Measurements from ENCODE around the gene CDO1.
"Not testable (repeated sequence)": the region's sequence is repeated elsewhere in the genome, so short reads cannot be mapped to it uniquely, and the experiment has no call there.

The CDO1 gene

DNA sequence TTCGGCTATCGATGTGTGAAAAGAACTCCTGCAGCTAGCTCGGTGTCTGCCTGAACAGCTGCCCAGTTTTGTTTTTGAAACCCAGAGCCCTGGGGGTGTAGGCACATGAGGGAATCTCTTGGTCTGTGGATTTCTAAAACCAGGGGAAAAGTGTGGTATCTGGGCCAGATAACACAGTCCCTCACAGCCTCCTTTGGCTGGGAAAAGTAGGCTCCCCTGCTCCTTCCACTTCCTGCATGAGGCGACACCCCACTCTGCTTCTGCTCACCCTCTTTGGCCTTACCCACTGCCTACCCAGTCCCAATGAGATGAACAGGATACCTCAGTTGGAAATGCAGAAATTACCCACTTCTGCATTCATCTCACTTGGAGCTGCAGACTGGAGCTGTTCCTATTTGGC, 9.5 kb upstream of the CDO1 start:
- DNase-seq, result no peak

GRCh38 chr5:115824983-115825382, 8.5 kb upstream of the CDO1 start:
- not testable (repeated sequence) for DNase-seq

- DNase-seq, result no peak
Measured at GRCh38 chr5:115820846-115821245, 4.4 kb upstream of the CDO1 start.

- DNase-seq, result no peak
Measured at GRCh38 chr5:115818821-115819220, 2.4 kb upstream of the CDO1 start.

DNA sequence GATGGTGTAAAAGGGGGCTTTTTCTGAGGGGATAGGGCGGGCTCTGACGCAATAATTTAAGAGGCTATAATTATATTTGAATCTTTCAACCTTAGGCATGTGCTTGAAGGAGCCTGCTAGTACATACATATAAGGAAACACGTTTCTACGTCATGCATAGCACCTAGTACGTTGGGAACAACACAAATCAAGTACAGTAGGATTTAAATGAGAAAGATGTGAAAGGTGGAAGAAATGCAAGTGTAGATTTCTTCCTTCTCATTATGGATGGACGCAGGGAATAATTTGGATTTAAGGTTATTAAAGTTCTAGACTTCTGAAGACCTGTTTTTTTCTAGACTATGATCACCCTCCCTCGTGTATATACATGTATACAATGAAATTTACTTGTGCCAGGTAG, 927 bp upstream of the CDO1 start:
- DNase-seq, result no peak

- DNase-seq, result no peak
Measured at GRCh38 chr5:115815693-115816225, 700 bp downstream of the CDO1 start.

GRCh38 chr5:115815006-115815692, 1.3 kb downstream of the CDO1 start:
- DNase-seq, result no peak

- no peak for DNase-seq
Measured at GRCh38 chr5:115813719-115814118, 2.7 kb downstream of the CDO1 start.

DNA sequence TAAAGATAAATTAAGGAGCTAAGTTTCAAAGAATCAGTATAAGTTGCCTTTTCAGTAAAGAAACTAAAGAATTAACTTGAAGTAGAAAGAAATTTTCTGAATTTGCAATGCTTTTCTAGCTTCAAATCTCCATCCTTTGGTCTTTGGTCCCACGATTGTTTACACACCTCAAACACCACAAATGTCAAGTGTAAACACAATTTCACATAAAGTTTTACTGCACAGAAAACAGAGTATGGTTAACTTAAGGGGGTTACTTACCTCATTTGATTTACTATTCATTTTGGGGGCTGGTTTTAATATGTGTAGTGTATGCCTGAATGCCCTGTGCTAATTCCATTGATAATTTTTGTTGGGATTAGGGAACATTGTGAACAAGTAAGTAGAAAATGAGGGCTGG, 4.1 kb downstream of the CDO1 start:
- DNase-seq, result no peak

DNA sequence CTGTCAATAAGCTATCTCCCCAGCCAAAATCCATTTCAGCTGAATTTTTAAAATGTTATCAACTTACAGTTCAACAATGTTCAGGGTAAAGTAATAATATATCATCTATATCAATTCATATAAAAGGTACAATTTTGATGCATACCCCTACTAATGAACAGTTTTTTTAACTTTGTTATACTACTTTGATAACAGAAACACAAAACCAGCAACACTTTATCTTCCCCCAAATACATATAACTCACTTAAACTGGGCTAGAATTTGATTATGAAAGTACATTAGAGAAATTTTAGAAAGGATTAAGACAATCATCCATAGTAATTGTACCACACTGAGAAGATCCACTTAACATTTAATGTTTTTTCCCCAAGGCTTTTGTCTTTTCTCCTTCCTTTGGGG, 5.1 kb downstream of the CDO1 start:
- DNase-seq, result no peak

DNA sequence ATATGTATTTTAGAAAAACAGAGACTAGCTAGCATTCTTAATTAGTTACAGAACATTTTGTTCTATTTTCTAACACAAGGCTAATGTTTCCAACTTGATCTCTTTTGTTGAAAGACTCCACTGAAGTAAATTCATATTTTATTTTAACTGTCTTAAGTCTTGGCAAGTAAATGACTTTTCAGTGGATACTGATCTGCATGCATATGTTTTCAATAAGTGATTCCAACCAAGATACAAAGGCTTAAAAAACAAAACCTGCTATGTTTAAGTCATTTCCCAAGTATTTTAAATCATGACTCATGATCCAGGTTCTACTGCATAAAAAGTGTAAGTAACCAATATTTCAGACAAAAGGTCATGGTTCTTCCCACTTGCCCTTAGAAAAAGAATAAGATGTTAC, 5.7 kb downstream of the CDO1 start:
- DNase-seq, result no peak

GRCh38 chr5:115809946-115810345, 6.5 kb downstream of the CDO1 start:
- DNase-seq, result no peak

DNA sequence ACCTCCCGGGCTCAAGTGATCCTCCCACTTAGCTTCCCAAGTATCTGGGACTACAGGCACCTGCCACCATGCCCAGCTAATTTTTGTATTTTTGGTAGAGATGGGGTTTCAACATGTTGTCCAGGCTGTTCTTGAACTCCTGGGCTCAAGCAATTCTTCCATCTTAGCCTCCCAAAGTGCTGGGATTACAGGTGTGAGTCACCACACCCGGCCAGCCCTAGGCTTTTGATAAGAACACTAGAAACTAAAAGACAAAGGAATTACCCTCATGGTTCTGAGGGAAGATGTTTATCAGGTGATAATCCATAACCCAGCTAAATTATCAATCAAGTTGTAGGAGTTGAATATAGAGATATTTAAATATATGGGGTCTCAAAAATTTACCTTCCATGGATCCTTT, 8.4 kb downstream of the CDO1 start:
- DNase-seq, result not testable (repeated sequence)

GRCh38 chr5:115807654-115808052, 8.8 kb downstream of the CDO1 start:
- DNase-seq, result no peak

DNA sequence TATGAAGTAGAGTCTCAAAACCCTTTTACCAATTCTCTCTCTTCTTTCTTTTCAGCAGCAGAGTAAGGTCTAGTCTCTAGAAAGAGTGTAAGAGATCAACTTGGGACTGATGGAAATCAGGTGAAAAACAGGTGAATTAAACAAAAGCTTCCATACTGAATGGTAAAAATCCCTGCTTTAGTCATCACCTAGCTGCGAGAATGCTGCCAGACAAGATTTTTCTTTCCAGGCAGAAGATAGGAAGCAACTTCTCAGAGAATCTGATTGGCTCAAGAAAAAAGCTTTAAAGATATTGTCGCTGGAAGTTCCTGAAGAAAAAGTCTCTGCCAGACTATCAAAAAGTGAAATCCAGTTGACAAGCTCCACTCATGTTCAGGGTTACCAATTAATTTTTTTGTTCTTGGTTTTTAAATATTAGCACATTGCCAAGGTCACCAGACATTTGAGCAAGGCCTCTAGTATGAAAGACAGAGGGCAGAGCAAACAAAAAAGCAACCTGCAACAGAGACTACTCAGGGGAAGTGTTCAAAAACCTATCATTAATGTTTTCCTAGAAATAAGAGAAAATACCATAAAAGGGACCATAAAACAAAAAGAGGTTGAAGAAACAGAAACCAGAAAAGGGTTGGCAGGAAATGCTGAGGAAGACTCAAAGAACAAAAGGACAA, 9.3 kb downstream of the CDO1 start:
- no peak for DNase-seq

GRCh38 chr5:115801984-115802383, 14.5 kb downstream of the CDO1 start:
- no peak for DNase-seq

DNA sequence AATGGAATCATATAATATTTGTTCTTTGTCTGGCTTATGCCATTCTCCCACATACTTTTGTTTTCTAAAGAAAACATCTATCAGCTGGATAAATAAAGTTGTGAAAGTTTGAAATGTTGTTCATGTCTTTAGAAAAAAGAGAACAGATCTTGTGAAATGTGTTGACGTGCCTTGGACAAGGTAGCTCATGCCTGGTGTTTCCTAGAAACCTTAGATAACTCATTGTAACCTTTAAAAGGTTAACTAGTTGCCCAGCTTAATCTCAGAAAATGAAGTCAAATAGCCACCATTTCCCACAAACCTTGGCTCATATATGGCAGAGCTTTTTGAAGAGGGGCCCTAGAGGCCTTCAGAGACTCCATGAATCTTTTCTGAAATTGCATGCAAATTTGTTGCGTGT, 15.3 kb downstream of the CDO1 start:
- DNase-seq, result no peak

DNA sequence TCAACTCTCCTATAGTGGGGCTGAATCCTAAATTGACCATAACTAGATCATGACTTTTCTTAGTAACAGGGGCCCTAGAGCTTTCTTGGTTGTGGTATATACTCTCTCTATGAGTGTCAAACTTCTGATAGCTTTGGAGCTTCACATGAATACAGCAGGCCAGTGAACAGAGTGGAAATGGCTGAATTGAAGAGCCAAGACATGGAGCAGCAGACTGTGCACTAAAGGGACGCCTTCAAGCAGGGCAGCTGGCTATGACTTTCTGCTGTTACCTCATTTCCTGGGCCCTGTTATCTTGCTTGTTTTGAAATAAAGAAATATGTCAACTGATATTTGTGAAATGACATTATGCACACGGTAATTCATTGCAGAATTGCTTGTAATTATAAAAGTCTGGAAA, 16.4 kb downstream of the CDO1 start:
- DNase-seq, result no peak

DNA sequence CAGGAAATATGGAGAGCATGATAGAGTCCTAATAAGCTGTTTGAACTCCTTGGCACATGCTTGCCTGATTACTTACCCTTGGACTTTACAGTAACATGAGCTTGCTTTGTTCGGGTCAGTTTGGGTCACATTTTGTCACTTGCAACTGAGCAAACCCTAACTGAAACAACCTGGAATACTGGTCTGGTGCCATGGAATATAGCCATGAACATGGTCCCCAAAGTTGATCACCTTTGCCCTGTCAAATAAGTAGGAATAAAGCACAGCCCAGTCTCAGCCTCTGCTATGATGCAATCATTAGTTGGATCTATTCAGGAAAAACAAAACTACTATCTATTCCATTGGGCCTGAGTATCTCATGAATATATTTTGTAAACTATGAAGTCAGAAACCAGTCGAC, 18.2 kb downstream of the CDO1 start:
- DNase-seq, result no peak

DNA sequence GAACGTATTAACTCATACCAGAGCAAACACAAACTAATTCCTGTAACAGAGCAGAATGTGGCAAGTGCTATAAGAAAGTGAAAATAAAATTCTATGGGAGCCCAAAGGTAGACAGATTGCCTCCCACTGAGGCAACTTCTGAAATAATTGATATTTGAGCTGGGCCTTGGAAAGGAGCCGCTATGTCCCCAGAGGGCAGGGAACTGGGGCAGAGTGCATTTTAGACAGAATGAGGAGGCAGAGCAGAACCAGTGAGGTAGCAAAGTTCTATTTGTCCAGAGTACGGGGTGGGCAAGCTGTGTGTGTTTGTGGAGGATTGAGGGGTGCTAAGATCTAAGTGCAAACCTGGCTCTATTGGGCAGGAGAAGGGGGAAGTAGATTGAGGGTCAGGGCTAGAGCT, 19.8 kb downstream of the CDO1 start:
- no peak for DNase-seq

GRCh38 chr5:115795700-115796099, 20.8 kb downstream of the CDO1 start:
- no peak for DNase-seq

DNA sequence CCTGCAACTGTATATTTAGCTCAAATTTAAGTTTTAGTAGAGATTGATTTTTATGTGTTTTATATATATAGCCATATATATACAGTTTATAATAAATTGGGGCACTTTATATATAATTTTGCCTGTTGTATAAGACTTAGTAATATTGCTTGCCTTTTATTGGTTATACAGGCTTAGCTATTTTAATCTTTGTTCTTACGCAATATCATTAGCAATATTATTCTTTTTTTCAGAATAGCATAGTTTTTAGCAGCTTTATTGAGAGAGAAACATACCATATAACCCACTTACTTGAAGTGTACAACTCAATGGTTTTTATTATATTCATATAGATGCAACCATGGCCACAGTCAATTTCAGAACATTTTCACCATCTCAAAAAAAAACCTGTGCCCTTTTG, 28.0 kb downstream of the CDO1 start:
- no peak for DNase-seq

DNA sequence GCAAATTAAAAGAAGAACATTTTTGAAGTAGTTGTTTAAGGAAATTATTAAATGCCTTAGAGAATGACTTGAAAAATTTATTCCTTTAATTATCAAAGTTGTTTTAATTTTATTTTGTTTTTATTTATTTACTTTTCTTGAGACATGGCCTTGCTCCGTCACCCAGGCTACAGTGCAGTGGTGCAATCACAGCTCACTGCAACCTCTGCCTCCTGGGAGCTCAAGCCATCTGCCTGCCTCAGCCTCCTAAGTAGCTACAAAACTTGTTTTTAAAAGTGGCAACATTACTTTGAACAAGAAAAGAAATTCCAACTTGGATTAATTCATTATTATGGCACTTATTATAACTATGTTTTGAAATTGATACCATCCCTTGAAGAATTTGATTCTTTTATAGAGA, 29.0 kb downstream of the CDO1 start:
- DNase-seq, result no peak

GRCh38 chr5:115785381-115786065, 30.9 kb downstream of the CDO1 start:
- DNase-seq, result no peak

Measured in NK-92 treated with Interleukin-12 subunit alpha and Interleukin-12 subunit beta, amount 100 ng/mL, for 24 hours (cell line).